Mucosa of stomach (tissue), 1 donor: ENCODE measurements around the gene SMG7.

Experiments
- H3K27me3 ChIP-seq: one replicate; pipeline ENCODE4 v1.7.0; 2013; ENCODE audit warnings: mild to moderate bottlenecking, low read length; ENCODE audit not compliant: control insufficient read depth, insufficient read depth
- H3K36me3 ChIP-seq: one replicate; pipeline ENCODE4 v1.7.0; 2013; ENCODE audit warnings: low read length; ENCODE audit not compliant: control insufficient read depth, insufficient read depth
- H3K4me1 ChIP-seq: one replicate; pipeline ENCODE4 v1.7.0; 2013; ENCODE audit warnings: mild to moderate bottlenecking, low read length; ENCODE audit not compliant: control insufficient read depth, insufficient read depth
- H3K4me3 ChIP-seq: one replicate; pipeline ENCODE4 v1.7.0; 2013; ENCODE audit warnings: low read length
- H3K9ac ChIP-seq: one replicate; pipeline ENCODE4 v1.7.0; 2013; ENCODE audit warnings: mild to moderate bottlenecking, low read length, moderate library complexity
- H3K9me3 ChIP-seq: one replicate; pipeline ENCODE4 v1.7.0; 2013; ENCODE audit warnings: mild to moderate bottlenecking, low read length, moderate library complexity; ENCODE audit not compliant: control insufficient read depth
- donor health status: Pancreatic carcinoma.

Gene SMG7

GRCh38 chr1:183600136-183600535 is 127.8 kb downstream of the SMG7 start:
- Histone ChIP-seq H3K4me3 (no peak overlapping the region), H3K36me3 (no peaks in the 10 kb centered on the region), H3K4me1 (no peaks in the 10 kb centered on the region), H3K27me3 (no peaks in the 10 kb centered on the region), H3K9me3 (no peaks in the 10 kb centered on the region), H3K9ac (no peak overlapping the region)

DNA sequence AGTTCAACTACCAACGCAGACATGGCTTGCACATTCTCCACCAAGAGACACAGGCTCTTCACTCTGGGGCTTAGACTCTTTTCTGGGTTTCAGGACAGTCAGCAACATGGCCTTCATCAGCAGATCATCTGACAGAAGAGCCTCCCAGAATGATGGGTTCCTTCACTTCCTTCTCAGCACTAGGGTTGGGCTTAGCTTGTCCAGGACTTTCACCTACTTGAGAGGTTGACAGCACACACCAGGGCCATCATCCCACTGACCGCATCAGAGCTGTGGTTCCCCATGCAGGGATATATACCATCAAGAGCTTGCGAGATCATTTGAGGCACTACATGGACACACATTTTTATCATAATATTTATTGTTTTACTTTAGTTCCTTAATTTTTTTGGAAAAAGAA is 128.3 kb downstream of the SMG7 start:
- no peaks in the 10 kb centered on the region for H3K9me3 ChIP-seq
- H3K27me3 ChIP-seq = no peaks in the 10 kb centered on the region
- H3K4me1 ChIP-seq = no peaks in the 10 kb centered on the region

DNA sequence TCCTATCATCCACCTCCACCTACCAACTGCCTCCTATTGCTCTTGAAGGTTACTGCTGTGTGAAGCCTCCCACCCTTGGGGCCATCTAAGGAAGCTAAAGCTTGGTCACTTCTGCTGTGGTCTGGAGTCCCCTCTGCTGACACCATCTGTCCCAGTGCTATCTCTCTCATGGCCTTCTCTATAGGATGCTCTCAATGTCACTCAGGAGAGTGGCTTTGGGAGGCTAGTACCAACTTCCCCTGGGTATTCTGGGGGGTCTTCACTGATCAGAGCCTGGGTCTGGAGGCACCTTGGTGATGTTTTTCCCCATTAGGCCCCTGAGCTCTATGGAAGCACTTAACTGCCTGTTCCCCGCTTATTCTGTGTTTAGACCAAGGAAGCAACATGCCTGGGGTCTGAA is 130.2 kb downstream of the SMG7 start:
- H3K4me1 ChIP-seq = no peaks in the 10 kb centered on the region
- no peaks in the 10 kb centered on the region for H3K36me3 ChIP-seq
- H3K4me3 ChIP-seq = no peak overlapping the region
- no peaks in the 10 kb centered on the region for H3K9me3 ChIP-seq
- H3K27me3 ChIP-seq = no peaks in the 10 kb centered on the region
- no peak overlapping the region for H3K9ac ChIP-seq

More for the DNA sequence above, 128.3 kb downstream of the SMG7 start:
- no peaks in the 10 kb centered on the region for H3K36me3 ChIP-seq
- no peak overlapping the region for H3K4me3 ChIP-seq
- no peak overlapping the region for H3K9ac ChIP-seq
